NCI-H526 (cell line): Measurements from ENCODE around the gene CCDC198.

Source experiments
- DNase-seq, 2 experiments: peaks; one replicate each; lab custom pipeline; 2025; lab: John Stamatoyannopoulos, UW

CCDC198 gene, protein sequence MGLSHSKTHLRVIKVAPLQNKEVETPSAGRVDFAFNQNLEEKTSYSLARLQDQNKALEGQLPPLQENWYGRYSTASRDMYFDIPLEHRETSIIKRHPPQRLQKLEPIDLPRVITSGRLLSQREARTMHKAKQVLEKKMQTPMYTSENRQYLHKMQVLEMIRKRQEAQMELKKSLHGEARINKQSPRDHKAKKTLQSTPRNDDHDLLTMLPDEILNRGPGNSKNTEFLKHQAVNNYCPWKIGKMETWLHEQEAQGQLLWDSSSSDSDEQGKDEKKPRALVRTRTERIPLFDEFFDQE

DNA sequence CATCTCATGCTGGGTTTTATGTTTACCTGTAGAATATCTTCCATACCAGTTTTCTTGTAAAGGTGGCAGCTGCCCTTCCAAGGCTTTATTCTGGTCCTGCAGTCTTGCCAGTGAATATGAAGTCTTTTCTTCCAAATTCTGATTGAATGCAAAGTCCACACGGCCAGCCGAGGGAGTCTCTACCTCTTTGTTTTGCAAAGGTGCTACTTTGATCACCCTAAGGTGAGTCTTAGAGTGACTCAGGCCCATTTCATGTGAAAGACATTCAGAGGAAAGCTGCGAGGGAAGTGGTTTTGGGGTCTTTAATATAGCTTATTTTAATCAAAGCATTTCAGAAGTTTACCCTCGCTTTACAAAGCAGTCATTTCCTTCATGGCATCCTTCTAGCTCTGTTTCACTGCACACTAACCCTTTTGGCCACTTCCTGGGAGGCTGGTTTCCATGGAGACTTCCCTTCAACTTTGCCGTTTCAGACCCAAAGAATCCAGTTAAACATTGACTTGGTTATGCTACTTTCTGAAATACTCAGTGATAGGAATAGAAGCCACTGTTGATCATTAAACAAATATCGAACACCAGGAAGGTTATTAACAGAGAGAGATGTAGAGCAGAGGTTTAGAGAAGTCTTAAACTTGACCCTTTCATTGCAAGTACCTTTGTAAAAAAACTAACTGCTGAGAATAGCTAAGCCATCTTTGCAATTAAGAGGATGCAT, at the start of gene CCDC198:
Gene CCDC198 (minus strand): TSS at position 391 of the 715 bp plus-strand sequence. CDS start 142 bp downstream, at position 249.
- DNase-seq, result no peak

DNA sequence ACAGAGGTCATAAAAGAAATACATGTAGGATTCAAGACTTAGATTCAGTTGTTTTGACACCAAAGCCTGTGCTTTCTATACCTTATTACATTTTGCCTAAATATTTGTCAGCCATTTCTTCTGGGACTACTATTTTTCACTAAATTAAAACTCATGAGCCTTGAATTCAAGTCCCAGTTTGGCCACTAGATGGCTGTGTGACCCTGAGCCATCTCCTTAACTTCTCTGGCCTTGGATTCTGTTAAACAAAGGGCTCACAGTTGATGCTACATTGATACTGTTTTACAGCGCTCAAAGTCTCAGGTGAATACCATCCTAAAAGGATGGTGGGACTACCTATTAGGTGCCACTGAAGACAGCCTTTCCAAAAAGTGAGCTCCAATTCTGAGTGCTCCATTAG, 39.6 kb upstream of the CCDC198 start:
- DNase-seq, result peak; percentile 43 to 74

GRCh38 chr14:57530571-57530970, 36.9 kb upstream of the CCDC198 start:
- no peak for DNase-seq

DNA sequence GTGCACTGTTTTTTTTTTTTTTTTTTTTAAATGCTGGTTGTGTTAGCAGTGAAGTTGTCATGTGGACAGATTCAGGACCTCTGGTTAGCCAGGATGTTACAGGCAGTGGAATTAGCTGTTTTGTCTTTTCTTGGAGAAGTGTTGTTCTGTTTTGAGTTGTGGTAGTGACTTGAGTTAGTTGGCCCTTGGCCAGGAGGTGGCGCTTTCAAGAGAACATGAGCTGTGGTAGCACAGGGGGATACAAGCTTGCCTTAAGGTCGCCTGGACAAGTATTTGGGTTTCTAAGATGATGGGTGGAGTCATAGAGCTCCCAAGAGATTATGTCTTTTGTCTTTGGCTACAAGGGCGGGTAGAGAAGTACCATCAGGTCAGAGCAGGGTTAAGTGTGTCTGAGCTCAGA, 33.3 kb upstream of the CCDC198 start:
- DNase-seq, result peak in 1 of 2 experiments; percentile 15

DNA sequence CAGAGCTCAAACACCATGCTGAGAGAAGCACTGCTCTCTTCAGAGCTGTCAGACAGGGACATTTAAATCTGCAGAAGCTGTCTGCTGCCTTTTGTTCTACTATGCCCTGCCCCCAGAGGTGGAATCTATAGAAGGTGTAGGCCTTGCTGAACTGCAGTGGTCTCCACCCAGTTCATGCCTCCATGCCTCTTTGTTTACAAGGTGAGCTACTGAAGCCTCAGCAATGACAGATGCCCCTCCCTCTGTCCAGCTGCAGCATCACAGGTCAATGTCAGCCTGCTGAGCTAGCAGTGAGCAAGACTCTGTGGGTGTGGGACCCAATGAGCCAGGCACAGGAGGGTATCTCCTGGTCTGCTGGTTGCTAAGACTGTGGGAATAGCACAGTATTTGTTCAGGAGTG, 25.4 kb upstream of the CCDC198 start:
- no peak for DNase-seq

DNA sequence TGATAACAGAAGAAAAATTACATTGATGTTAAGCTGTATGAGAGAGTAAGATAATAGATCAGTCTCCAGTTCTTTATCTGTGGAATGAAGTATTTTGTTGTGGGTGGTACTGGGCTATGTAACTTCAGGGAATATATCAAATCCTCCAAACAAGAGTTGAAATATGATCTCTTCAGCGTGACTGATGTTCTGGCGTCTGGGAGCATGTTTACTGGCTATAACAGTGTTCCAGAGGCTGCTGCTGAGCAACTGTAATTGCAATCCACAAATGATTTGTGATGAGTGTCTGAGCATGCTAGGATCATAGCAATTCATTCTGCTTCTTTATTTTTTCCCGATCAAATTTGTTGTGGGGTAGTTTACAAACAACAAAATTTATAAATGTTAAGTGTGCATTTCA, 18.6 kb upstream of the CCDC198 start:
- peak; percentile 11 to 53 for DNase-seq

DNA sequence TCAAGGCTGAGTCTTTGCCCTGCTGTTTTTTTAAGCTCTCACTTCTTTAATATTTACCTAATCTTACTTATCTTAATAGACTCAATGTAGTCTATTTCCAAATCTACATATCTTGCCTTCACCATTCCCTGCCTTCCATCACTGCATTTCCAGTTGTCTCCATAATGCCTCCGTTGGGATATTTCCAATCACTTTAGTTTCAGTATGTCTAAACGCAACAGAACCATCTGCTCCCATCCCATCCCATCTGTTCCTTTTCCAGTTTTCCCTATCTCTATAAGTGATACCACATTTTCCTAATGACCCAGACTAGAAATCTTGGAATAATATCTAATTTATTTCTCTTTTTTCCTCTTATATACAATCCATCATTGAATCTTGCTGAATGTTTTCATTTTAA, 15.1 kb upstream of the CCDC198 start:
- no peak for DNase-seq

DNA sequence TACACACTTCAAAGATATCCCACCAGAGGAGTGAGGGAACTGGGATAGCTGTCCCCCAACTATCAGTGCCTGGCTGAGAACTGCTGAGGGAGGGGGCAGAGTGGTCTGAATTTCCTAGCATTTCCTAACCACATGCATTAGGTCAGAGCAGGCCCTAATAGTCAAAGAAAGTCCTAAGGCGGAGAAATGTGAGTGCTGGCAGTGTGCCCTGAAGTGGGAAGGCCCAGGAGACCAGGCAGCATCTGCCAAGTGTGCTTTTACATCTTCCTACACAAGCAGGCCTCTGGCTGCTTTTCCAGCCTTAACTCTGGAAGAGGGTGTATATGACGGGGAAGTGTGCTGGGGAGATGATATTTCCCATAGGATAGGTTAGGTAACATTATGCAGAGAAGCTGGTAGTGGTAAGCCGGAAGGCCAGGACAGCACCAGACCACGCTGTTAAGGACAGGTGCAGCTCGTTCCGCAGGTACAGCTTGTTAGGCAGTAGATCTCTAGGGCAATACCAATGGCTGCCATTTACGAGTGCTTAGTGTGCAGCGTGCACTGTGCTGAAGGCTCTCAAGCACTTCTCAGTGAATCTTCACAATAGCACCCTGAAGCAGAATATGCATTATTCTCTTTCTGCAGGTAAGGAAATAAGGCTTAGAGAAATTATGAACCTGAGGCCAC, 9.1 kb upstream of the CCDC198 start:
- DNase-seq, result no peak

DNA sequence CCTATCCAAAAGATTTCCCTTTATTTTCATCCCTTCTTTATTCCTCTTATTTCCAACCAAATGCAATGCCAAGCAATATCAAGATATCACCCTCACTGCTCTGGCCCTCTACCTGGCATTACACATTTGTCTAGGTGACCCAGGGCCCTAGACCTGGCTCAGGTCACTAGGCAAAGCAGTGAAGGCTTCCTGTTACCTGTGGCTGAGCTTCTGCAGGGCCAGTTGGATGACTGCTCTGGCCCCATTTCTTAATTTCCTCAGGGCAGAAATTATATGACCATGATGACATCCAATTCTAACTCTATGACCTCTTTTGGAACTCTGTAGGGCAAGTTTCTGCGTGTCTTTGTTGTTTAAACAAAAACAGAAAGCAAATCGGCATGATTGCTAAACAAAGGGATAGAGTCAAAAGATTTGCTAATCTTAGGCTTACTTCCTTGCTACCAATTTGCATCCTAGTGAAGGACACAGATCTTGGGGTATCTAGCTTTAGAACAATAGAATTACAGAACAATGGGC, 7.4 kb upstream of the CCDC198 start:
- DNase-seq, result no peak

DNA sequence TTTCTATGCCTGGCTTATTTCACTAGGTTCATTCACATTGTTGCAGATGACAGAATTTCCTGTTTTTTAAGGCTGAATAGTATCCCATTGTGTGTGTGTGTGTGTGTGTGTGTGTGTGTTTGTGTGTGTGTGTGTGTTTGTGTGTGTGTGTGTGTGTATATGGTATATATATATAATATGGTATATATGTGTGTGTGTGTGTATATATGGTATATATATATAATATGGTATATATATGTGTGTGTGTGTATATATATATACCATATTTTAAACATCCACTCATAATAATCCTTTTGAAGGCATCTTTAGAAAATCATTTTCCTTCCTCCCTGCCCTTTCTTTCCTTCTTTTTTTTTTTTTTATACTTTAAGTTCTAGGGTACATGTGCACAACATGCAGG, 5.0 kb upstream of the CCDC198 start:
- DNase-seq, result no peak

- DNase-seq, result no peak
Observed at GRCh38 chr14:57498035-57498434, 4.4 kb upstream of the CCDC198 start.

DNA sequence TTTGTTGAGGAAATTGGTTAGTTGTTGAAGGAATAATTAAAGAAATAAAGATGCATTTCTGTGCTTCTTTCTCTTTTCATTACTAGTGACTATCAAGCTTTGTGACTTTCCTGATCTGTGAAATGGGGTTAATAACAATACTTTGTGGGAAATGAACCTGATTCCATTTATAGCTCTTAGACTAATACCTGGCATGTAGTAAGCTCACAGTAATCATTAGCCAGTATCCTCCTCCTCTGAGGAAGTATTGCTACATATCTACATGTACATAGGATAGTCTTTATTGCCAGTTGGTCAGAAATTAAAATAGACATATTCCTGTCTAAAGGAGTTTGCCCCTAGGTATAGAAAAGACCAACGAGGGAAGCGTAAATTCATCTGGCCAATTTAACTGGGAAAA, 1.8 kb upstream of the CCDC198 start:
- DNase-seq, result no peak

DNA sequence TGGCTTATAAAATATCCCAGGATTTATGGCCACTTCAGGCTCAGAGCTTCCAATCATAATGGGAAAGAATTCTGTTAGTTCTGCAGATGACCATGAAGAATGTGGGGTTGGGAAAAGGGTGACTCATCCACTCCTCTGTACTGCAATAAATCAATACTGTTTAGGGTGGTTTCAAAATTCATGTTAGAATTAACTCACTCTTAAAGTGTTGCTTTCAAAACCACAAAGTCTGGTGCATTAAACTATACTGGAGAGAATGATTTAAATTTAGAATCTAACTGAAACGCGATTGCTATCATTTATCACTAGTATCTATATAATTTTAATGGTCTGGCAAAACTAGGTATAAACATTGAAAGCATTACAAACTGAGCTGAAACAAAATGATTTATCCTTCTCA, 798 bp downstream of the CCDC198 start:
- no peak for DNase-seq

GRCh38 chr14:57491640-57492039, 2.0 kb downstream of the CCDC198 start:
- no peak for DNase-seq

GRCh38 chr14:57487771-57488170, 5.9 kb downstream of the CCDC198 start:
- DNase-seq, result no peak

- DNase-seq, result peak; percentile 68 to 78
Observed at GRCh38 chr14:57486767-57487379, 6.8 kb downstream of the CCDC198 start.

GRCh38 chr14:57485635-57486034, 8.0 kb downstream of the CCDC198 start:
- no peak for DNase-seq

DNA sequence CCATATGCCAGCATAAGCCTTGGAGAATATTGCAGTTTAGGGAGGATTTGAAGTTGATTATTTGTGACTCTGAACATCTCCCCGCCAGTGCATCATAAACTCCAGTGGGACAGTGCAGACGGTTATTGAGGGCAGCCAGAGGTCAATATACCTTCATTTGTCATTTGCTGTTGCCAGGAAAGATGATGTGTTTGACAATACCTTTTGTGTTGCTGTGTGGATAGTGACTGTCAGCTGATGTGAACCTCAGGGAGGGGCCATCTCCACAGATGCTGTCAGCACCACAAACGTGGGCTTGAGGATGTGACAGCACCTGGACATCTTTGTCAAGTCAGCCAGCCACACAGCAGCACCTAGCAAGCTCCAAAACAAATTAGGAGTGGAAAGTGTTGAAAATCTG, 11.5 kb downstream of the CCDC198 start:
- DNase-seq, result no peak

GRCh38 chr14:57480051-57480450, 13.6 kb downstream of the CCDC198 start:
- DNase-seq, result peak; percentile 2 to 31

DNA sequence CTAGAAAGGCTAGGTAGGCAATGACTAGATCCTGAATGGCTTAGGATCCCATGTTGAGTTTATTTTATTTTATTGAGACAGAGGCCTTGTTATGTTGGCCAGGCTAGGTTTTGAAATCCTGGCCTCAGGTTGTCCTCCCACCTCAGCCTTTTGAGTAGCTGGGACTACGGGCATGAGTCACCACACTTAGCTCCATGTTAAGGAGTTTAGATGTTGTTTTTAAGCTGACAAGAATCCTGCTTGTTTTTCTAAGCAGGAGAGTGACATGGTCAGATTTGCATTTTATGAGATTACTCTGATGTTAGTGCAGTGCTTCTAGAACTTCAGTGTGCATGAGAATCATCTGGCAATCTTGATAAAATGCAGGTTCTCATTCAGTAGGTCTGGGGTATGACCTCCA, 14.5 kb downstream of the CCDC198 start:
- DNase-seq, result no peak

DNA sequence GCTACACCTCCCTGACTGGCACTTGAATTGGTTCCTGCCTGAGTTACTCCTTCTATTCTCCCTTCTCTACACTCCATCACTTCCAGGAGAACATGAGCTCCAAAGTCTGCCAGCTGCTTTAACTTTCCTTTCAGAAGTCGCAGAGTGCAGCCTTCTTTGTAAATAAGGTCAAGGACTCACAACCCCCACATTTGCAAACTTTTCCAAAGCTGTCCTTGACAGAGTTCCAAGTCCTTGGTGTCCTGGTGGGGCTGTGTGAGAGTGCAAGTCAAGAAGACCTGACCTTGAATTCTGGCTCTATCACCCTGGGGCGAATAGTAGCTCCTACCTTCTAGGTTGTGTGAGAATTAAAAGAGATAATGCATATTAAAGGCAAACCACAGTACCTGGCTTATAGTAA, 15.6 kb downstream of the CCDC198 start:
- DNase-seq, result no peak

DNA sequence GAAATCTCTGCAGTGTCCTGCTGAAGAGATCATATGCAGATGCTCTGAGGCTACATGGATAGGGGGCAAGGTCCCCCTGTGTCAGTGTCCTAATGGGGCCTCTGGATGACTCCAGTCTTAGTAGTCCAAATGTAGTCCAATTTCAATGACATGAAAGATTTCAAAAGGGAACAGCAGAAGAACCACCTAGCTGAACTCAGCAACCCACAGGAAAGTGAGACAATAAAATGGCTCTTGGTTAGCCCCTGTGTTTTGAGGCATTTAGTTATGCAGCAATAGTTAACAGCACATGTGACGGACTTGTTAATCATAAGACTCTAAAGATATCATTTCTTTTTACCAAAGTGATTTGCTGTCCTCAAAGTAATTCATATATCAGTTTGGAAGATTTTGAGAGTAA, 22.7 kb downstream of the CCDC198 start:
- DNase-seq, result no peak
